Fibroblast of skin of right quadriceps (primary cell): ENCODE results near the gene PLCXD3.
A peak's percentile ranks its signal among the peaks of the same experiment; 100 is the strongest.

Experiments used
- DNase-seq: peaks from one replicate; pipeline ENCODE4 v3.0.0-alpha.2; 2013

The PLCXD3 gene

GRCh38 chr5:41410737-41411136 lies 99.7 kb downstream of the PLCXD3 start:
- DNase-seq: no peak

- DNase-seq: no peak
Observed at GRCh38 chr5:41410307-41410706, 100.1 kb downstream of the PLCXD3 start.

DNA sequence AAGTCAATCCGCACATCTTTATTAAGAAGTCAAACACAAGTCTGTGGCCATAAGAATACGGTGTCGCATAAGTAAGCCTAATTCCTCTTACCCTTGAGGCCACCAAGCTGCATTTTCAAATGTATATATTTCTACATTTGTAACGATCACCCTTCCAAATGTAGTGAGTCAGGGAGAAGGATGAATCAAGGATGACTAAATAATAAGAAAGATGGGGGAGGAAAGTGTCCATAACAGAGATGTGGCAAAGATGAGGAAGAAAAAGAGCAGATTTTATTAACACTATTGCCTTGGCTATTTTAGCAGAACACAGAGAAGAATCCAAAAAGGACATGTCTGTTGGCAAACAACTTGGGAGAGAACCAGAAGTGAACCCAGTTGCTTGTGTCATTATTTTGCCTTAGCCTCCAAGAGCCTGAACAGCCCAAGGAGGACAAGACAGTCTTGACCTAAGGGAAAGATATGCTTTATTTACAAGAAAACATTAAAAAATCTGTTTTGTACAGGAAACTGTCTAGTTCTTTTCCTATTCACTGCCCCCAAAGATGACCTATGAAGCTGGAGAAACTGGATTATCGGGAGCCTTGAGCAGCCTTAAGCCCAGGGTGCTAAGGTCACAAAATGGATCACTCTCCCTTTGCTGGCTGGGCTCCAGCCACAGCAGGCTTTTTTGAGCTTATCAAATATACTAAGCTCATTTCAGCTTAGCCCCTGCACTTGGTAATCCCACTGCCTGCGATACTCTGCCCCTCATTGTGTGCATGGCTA lies 101.5 kb downstream of the PLCXD3 start:
- DNase-seq: peak; percentile 71

DNA sequence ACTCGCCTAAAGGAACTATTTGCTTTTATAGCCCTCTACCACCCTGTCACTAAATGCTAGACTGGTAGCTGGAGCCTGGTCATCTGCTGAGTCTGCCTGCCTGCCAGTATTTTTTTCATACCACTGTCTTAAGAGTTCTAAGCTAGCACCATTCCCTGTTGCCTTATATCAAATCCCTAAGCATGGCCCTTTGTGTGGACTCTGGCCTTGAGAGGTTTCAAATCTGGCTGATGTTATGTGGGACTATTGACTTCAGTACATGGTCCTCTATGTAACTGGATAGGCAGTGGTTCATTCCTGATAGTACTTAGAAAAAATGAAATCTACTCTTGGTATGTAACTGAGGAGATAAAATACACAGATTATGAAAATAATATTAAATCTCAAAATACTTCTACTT lies 103.5 kb downstream of the PLCXD3 start:
- DNase-seq: no peak

DNA sequence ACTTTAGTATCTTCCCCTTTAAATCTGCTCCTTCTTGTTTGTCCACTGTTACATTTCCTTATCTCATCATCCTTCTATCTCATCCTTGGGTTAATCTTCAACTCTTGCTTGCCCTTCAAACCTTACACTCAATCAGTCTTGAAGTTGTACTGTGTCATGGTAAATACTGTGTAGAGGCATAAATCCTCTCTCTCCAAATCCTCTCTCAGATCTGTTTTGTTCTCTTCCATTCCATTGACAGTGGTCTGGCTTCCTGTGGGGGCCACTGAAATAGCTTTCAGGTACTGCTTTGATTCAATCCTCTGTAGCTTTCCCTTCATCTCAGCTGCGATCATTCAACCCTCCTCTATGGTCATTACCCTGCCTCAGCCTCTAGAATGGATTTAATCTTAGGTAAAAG lies 104.0 kb downstream of the PLCXD3 start:
- DNase-seq: no peak

GRCh38 chr5:41404757-41405156 lies 105.6 kb downstream of the PLCXD3 start:
- DNase-seq: no peak

GRCh38 chr5:41403846-41404245 lies 106.6 kb downstream of the PLCXD3 start:
- no peak for DNase-seq

DNA sequence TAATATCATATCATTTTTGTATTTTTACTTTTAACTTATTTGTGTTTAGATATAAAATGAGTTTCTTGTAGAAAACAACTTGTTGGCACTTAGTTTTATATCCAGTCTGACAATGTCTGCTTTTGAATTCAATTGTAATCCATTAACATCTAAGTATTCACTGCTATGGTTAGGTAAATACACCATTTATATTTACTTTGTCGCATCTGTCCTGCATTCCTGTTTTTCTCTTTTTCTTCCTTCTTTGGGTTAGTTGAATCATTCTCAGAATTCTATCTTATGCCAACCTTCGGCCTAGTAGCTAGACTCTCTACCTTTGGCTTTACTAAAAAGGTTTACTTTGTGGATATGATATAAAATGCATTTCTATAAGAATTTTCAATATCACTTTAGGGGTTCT lies 107.6 kb downstream of the PLCXD3 start:
- DNase-seq: no peak

DNA sequence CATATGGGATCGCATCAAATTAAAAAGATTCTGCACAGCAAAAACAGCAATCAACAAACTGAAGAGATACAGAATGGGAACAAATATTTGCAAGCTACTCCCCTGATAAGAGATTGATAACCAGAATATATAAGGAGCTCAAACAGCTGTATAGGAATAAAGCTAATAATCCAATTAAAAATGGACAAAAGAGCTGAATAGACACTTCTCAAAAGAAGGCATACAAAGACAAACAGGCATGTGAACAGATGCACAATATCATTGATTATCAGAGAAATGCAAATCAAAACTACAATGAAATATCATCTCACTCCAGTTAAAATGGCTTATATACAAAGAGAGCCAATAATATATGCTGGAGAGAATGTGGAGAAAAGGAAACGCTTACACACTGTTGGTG lies 110.6 kb downstream of the PLCXD3 start:
- no peak for DNase-seq

- DNase-seq: no peak
Observed at GRCh38 chr5:41392016-41392415, 118.4 kb downstream of the PLCXD3 start.

DNA sequence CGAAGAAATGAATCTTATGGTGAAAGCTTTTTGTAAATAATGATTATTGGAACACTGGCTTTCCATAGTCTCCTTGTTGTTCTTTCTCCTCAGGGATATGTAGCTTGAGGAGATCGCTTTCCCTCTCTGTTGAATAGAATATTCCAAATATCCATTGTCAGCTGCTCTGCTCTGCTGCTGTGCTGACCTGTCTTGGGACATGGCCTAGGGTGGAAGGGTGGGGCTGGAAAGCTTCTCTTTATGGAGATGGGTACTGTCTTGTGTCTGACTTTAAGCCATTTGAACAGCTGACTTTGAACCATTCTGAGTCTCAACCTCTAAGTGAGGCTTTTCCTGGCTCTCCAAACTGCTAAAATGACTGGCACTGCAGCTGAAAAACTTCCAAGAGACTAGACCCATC lies 135.8 kb downstream of the PLCXD3 start:
- DNase-seq: no peak

DNA sequence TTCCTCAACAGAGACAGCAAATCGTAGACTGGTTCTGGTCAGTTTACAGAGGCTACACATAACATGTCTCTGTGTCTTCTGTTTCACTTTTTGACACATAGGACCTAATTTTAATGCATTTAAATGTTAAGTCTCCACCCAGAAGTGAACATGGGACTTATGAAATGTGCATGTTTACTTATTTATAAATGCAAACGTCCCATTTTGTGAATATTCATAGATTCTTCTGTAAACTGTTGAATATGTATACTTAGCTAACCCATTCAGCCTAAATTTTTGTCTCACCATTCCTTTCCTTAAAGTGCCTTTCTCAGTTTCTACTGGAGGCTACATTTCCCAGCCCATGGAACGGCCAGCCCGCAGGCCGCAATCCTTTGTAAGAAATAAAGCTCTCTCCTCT lies 137.2 kb downstream of the PLCXD3 start:
- no peak for DNase-seq

GRCh38 chr5:41371738-41372137 lies 138.7 kb downstream of the PLCXD3 start:
- peak; percentile 59 for DNase-seq

- no peak for DNase-seq
Observed at GRCh38 chr5:41370482-41370881, 139.9 kb downstream of the PLCXD3 start.

DNA sequence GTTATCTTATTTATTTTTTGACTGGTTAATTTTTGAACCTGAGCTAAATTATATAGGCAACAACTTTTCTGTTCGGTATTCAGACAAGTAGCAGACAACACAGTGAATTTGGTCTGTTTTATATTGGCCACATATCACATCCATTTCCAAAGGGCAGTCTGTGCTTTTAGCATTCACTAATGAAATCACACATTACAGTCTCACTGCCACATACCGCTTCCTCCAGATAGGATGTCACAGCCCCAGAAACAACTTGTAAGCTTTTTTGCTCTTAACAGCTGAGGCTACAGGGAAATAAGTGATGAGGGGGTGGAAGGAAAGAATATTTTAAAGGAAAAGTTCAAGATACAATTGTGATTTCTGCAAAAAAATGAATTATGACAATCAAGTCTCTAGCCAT lies 140.6 kb downstream of the PLCXD3 start:
- no peak for DNase-seq

DNA sequence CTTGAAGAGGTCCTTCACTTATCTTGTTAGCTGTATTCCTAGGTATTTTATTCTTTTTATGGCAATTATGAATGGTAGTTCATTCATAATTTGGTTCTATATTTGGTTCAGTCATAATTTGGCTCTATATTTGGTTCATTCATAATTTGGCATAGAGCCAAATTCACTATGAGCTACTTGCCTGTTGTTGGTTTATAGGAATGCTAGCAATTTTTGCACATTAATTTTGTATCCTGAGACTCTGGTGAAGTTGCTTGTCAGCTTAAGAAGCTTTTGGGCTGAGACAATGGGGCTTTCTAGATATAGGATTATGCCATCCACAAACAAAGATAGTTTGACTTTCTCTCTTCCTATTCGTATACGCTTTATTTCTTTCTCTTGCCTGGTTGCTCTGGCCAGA lies 142.2 kb downstream of the PLCXD3 start:
- peak; percentile 23 for DNase-seq

GRCh38 chr5:41365369-41365768 lies 145.0 kb downstream of the PLCXD3 start:
- no peak for DNase-seq

DNA sequence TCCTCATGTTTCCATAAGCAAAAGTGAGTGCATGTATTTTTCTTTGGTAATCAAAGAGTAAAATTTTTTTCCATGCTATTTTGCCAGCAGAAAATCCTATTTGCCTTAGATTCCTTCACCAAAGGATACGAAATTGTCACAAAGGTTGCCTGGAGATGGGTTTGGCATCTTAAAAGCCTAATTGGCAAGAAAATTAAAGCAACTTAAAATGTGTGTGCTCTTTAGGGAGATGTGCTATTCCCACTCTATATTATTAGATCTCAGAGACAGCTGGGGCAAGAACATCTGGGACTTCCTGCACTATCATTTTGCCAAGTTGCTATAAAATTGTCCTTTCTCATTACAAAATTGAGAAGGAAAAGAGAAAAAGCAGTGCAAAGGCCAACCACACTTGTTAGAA lies 146.1 kb downstream of the PLCXD3 start:
- DNase-seq: no peak

DNA sequence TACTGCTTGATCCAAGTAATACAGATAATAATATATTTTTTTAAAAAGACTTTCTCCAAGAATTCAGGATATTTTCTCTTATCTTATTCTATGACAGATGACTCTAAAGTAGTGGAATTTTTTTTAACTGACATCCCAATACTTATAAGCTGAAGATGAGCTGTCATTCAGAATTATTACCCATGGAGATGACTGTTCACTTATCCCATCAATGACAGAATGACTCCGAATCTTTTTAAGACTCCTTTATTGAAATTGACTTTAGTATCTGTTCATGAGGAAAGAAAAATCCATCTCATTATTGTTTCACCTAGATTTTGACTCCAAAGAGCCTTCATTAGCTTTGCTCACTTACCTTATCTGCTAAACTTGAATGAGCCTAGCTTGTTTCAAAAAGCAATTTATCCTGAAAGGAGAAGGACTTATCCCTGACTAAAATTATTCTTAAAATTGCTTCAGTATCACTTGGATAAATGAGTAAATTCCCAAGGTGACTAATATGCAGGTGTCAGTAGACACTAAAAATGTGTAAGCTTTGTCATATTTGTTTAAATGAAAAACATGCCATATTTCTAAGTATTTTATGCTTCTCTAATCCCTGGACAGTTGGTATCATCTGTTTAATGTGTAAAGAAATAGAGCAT lies 146.9 kb downstream of the PLCXD3 start:
- DNase-seq: no peak

DNA sequence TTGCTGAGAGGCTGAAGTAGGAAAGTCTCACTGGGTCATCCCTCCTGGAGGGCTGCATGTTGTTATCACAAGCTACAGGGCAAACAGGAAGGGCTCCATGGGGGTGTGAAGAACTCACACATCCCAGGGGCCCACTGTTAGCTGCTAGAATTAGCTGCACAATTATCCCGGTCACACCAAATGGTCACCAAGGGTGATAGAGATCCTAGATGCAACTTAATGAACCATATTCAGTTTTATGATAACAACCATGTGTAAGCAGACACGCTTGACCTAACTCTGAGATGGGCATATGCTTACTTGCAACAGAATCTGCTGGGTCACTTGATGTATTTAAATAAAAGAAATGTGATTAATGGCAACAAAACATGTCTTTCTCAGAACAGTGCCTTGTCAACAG lies 153.6 kb downstream of the PLCXD3 start:
- DNase-seq: no peak

GRCh38 chr5:41349846-41350245 lies 160.6 kb downstream of the PLCXD3 start:
- no peak for DNase-seq

GRCh38 chr5:41347569-41347968 lies 162.8 kb downstream of the PLCXD3 start:
- no peak for DNase-seq

DNA sequence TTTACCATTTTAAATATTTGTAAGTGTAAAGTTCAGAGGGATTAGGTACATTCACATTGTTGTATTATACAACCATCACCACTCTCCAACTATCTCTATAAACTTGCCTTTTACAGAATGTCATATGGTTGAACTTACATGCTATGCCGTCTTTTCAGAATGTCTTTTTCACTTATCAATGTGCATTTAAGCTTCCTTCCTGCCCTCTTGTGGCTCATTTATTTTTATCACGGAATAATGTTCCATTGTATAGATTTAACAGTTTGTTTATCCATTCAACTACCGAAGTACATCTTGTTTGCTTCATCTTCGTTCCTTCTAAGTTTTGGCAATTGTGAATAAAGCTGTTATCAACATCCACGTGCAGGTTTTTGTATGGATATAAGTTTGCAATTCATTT lies 163.8 kb downstream of the PLCXD3 start:
- DNase-seq: no peak

DNA sequence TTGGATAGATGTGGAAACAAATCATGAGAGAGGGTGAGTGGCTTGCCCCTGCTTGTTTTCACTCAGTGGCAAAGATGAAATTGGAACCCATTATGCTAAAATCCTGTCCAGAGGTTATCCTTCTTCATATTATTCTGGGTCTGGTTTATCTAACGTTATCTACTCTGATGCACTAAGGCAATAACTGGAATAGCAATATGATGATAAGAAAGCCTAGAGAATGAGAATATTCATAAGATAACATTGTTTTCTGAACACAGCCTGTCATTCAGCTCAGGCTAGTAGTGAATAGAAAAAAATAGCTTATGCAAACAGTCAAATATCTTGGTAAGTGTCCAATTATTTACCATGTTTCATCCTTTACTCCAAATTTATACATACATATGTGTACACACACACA lies 165.1 kb downstream of the PLCXD3 start:
- DNase-seq: no peak

- DNase-seq: no peak
Observed at GRCh38 chr5:41339339-41339738, 171.1 kb downstream of the PLCXD3 start.
